Small intestine (tissue), 7 donors: ENCODE measurements around the gene ARHGAP42. TPM values are rescaled to one million over a fixed set of nuclear protein-coding genes. Genes with fewer than 3 reads are reported as not detected.

Source experiments
- DNase-seq, 2 donors: peaks; one replicate each; pipeline versions ENCODE4 v3.0.0 to v3.0.0-alpha.2; 2013
- FAIRE-seq: peaks from 2 replicates; lab custom pipeline; 2012; peaks lifted over from hg19 to GRCh38; lab: Jason Lieb, UNC
- H3K27ac ChIP-seq, 3 donors: one replicate each; pipeline ENCODE4 v1.5.1; 2013; ENCODE audit warnings: low read length in 2 of 3, mild to moderate bottlenecking in 2 of 3, control low read depth in 1 of 3, inconsistent platforms in 1 of 3, low read depth in 1 of 3, moderate library complexity in 1 of 3
- H3K27me3 ChIP-seq, 3 donors: one replicate each; pipeline ENCODE4 v1.6.1; 2013; ENCODE audit warnings: low read length in 3 of 3, inconsistent platforms in 1 of 3; ENCODE audit not compliant: control insufficient read depth in 3 of 3, insufficient read depth in 3 of 3
- H3K36me3 ChIP-seq, 3 donors: one replicate each; pipeline ENCODE4 v1.6.1; 2013; ENCODE audit warnings: low read length in 3 of 3, inconsistent platforms in 1 of 3, low read depth in 1 of 3, mild to moderate bottlenecking in 1 of 3, moderate library complexity in 1 of 3; ENCODE audit not compliant: control insufficient read depth in 3 of 3, insufficient read depth in 2 of 3
- H3K4me1 ChIP-seq, 3 donors: one replicate each; pipeline ENCODE4 v1.6.1; 2013; ENCODE audit warnings: low read length in 2 of 3, inconsistent platforms in 1 of 3, low read depth in 1 of 3, mild to moderate bottlenecking in 1 of 3, moderate library complexity in 1 of 3; ENCODE audit not compliant: control insufficient read depth in 3 of 3, insufficient read depth in 2 of 3
- H3K4me3 ChIP-seq, 3 donors: one replicate each; pipeline ENCODE4 v1.5.1; 2013; ENCODE audit warnings: low read length in 3 of 3, control low read depth in 1 of 3, inconsistent platforms in 1 of 3, low read depth in 1 of 3, mild to moderate bottlenecking in 1 of 3, moderate library complexity in 1 of 3
- H3K9me3 ChIP-seq, 2 donors: one replicate each; pipeline ENCODE4 v1.6.1; 2013; ENCODE audit warnings: low read depth in 1 of 2, low read length in 1 of 2; ENCODE audit not compliant: control insufficient read depth in 2 of 2, insufficient read depth in 1 of 2
- WGBS, 3 donors: extraction: QIAGEN DNeasy Blood & Tissue Kit; methylation state at CpG; one replicate each; pipeline ENCODE4 v1.1.7; 2013; 5-methylcytosine and 5-hydroxymethylcytosine counted together
- polyA plus RNA-seq, 4 donors: library from polyadenylated mRNA; stranded (reverse) in 3 of 4; unstranded in 1 of 4; fragments of 200-250 nt in 3 of 4; fragments of 120-200 nt in 1 of 4; gene quantifications; one replicate each; pipeline versions ENCODE4 v1.2.1 to v1.2.3, GENCODE V29; 2013
- donor health status: healthy with polysubstance abuse.
- donor health status: control.
- donor health status: control.
- donor health status: Bipolar disorder and iron deficiency.
- donor health status: healthy.

The ARHGAP42 gene
- polyA plus RNA-seq, 4 donors: 4.3 to 17.0 (median 14.9) TPM

- Histone ChIP-seq H3K4me3 (no peak overlapping the region), H3K4me1 (no peaks in the 10 kb centered on the region), H3K27ac (no peak overlapping the region), H3K9me3 (no peaks in the 10 kb centered on the region), H3K36me3 (no peaks in the 10 kb centered on the region), H3K27me3 (peaks cover 0 to 2% (median 0%) of the 10 kb centered on the region in 3 donors)
- DNase-seq: no peak
- FAIRE-seq: no peak
Measured at GRCh38 chr11:101022256-101022655, 335.2 kb downstream of the ARHGAP42 start.

GRCh38 chr11:101028644-101029043, 341.6 kb downstream of the ARHGAP42 start:
- Histone ChIP-seq H3K27ac (no peak overlapping the region), H3K36me3 (no peaks in the 10 kb centered on the region), H3K9me3 (no peaks in the 10 kb centered on the region), H3K4me3 (no peak overlapping the region), H3K4me1 (no peaks in the 10 kb centered on the region), H3K27me3 (no peaks in the 10 kb centered on the region)
- DNase-seq (no peak), FAIRE-seq (no peak)
- 23 to 40% (median 33%) methylated on average over 1 of the region's 1 CpG for WGBS, 3 donors

GRCh38 chr11:101030015-101030414, 342.9 kb downstream of the ARHGAP42 start:
- no peaks in the 10 kb centered on the region for H3K36me3 ChIP-seq
- H3K9me3 ChIP-seq: no peaks in the 10 kb centered on the region
- no peak overlapping the region for H3K27ac ChIP-seq
- FAIRE-seq (no peak), DNase-seq (no peak)
- no peaks in the 10 kb centered on the region for H3K27me3 ChIP-seq
- H3K4me1 ChIP-seq: no peaks in the 10 kb centered on the region
- 61 to 76% (median 69%) methylated on average over 3 of the region's 3 CpGs for WGBS, 3 donors
- H3K4me3 ChIP-seq: no peak overlapping the region

GRCh38 chr11:101030692-101031091, 343.6 kb downstream of the ARHGAP42 start:
- WGBS, 3 donors: 46 to 69% (median 68%) methylated on average over 1 of the region's 1 CpG
- H3K27me3 ChIP-seq: no peaks in the 10 kb centered on the region
- H3K4me1 ChIP-seq: no peaks in the 10 kb centered on the region
- DNase-seq (no peak), FAIRE-seq (no peak)
- no peaks in the 10 kb centered on the region for H3K9me3 ChIP-seq
- H3K4me3 ChIP-seq: no peak overlapping the region
- H3K27ac ChIP-seq: no peak overlapping the region
- no peaks in the 10 kb centered on the region for H3K36me3 ChIP-seq

DNA sequence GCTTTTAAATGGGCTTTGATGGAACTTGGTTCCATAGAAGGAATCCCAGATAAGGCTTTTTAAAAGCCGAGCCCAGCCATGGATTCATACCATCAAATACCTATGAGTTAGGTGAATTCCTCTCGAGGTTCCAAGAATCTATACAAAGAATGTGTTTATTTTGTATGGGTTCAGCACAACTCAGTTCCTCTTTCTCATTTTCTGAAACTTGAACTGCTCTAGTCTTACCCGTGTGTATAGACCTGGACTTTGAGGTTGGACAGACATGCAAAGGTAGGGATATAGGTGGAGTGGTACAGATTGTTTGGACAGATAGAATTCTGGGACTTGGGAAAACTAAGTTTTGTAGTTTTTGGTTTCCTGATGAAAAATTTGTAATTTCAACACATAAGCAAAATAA, 344.6 kb downstream of the ARHGAP42 start:
- no peak overlapping the region for H3K4me3 ChIP-seq
- WGBS, 3 donors: 75 to 80% (median 78%) methylated on average over 3 of the region's 3 CpGs
- no peak overlapping the region for H3K27ac ChIP-seq
- no peaks in the 10 kb centered on the region for H3K36me3 ChIP-seq
- no peaks in the 10 kb centered on the region for H3K4me1 ChIP-seq
- H3K27me3 ChIP-seq: no peaks in the 10 kb centered on the region
- DNase-seq (no peak), FAIRE-seq (no peak)
- H3K9me3 ChIP-seq: no peaks in the 10 kb centered on the region

DNA sequence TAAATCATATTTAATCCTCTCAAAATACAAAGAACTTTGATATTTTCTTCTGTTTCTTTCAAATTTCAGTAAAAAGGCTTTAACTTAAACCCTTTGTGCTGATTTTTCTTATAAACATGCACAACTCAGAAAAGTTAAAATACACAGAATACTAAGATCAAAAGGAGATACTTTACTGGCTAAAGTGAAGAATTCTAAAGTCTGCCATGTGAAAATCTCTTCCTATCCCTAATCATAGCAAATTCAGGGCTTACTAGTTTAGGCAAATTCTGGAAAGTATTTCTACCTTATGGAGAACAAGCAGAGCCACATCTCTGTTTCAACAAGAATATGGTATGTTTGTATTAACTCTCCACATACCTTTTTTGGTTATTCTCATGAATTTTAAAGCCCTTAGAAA, 345.9 kb downstream of the ARHGAP42 start:
- Histone ChIP-seq H3K27me3 (no peaks in the 10 kb centered on the region), H3K4me3 (no peak overlapping the region), H3K36me3 (no peaks in the 10 kb centered on the region), H3K9me3 (no peaks in the 10 kb centered on the region), H3K27ac (no peak overlapping the region), H3K4me1 (no peaks in the 10 kb centered on the region)
- FAIRE-seq (no peak), DNase-seq (no peak)

GRCh38 chr11:101034076-101034475, 347.0 kb downstream of the ARHGAP42 start:
- 60 to 67% (median 61%) methylated on average over 4 of the region's 4 CpGs for WGBS, 3 donors
- FAIRE-seq: no peak

DNA sequence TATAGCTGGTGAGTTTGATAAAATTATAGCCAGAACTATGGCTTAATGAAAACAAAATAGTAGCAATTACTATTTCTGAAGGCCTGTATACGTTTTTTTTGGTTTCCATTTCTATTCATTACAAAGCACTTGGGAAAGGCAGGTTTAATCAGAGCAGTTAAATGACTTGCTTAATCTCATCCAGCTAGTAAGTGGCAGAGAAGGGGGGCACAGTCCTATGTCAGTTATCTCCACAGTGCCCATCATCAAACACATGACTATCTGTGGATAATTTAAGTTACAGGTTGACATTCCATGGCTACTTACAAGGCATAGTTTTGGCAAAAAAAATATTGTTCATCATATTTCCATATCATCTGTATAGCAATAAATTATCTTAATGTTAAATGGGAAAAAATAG, 348.8 kb downstream of the ARHGAP42 start:
- no peak for FAIRE-seq
- WGBS, 3 donors: 34 to 57% (median 35%) methylated on average over 1 of the region's 1 CpG
- H3K4me1 ChIP-seq: no peaks in the 10 kb centered on the region

More at GRCh38 chr11:101034076-101034475, 347.0 kb downstream of the ARHGAP42 start:
- Histone ChIP-seq H3K36me3 (no peaks in the 10 kb centered on the region), H3K27ac (no peak overlapping the region), H3K27me3 (no peaks in the 10 kb centered on the region), H3K9me3 (no peaks in the 10 kb centered on the region), H3K4me3 (no peak overlapping the region), H3K4me1 (no peaks in the 10 kb centered on the region)
- DNase-seq: no peak

More for the DNA sequence above, 348.8 kb downstream of the ARHGAP42 start:
- DNase-seq: no peak
- Histone ChIP-seq H3K27me3 (no peaks in the 10 kb centered on the region), H3K4me3 (no peak overlapping the region), H3K36me3 (no peaks in the 10 kb centered on the region), H3K9me3 (no peaks in the 10 kb centered on the region), H3K27ac (no peak overlapping the region)
